Hepatocyte (in vitro differentiated cells): ENCODE results near the gene TM9SF1.

Experiments
- CTCF ChIP-seq: fragments of 200-600 bp; sonication (generic); IDR thresholded peaks from 2 replicates; pipeline ENCODE4 v1.5.1; 2016; ENCODE audit warnings: antibody characterized with exemption, mild to moderate bottlenecking; ENCODE audit not compliant: poor library complexity
- EZH2 ChIP-seq: fragments of 200-600 bp; sonication (generic); IDR thresholded peaks from 2 replicates; pipeline ENCODE4 v1.6.1; 2016; ENCODE audit warnings: antibody characterized with exemption, mild to moderate bottlenecking, borderline replicate concordance
- EZH2phosphoT487 ChIP-seq: fragments of 200-600 bp; sonication (generic); IDR thresholded peaks from one replicate; pipeline ENCODE4 v1.6.1; 2018; ENCODE audit warnings: antibody characterized with exemption, mild to moderate bottlenecking, low read depth, moderate library complexity; ENCODE audit not compliant: unreplicated experiment, severe bottlenecking

- TF ChIP-seq CTCF = no peak
- TF ChIP-seq EZH2 = no peak
- TF ChIP-seq EZH2phosphoT487 = no peak
These were observed 43.7 kb downstream of the TM9SF1 start for GRCh38 chr14:24151404-24152080.
